Measurements from ENCODE around the gene NPR2. TPM values are rescaled to one million over a fixed set of nuclear protein-coding genes. Genes with fewer than 3 reads are reported as not detected.
A peak's percentile ranks its signal among the peaks of the same experiment; 100 is the strongest.

The NPR2 gene
- total and polyA plus RNA-seq, 2 of the 13 experiments (the other 11 are each of a cell fraction or from before 2014, with no cell fraction given): 7.4 to 9.4 TPM

DNA sequence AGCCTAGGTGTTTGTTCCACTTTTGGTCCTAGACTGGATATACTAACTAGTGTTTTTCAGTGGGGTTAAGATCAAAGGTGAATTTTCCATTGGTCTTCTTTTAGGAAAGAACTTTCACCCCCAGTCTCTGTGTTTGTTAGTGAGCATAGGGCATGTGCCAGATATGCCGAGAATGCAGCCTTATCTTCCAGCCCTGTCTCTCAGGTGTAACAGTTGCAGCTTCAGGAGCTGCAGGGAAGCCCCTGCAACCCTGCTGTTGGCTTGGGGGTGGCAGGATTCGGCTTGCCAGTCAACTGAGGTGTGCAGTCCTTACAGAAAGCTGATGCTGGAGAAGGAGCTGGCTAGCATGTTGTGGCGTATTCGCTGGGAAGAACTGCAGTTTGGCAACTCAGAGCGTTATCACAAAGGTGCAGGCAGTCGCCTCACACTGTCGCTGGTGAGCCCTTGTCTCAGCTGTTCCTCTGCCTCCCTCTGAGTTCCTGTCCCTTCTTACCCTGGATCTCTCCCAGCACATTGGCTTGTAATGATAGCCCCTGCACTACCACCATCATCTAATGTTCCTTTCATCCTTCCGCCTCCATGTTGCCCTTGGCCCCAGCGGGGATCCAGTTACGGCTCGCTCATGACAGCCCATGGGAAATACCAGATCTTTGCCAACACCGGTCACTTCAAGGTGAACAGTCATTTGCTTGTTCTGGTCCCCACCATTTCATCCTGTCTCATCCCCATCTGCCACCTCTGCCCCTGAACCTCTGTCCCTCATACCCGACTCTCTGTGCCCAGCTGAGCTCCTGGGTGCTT lies 10.1 kb downstream of the NPR2 start (continued):
- no peak for TF ChIP-seq ZNF558 (CRISPR knock-in tag; IDR thresholded peaks at IDR 0.05; ENCODE audit: borderline replicate concordance)
- TF ChIP-seq, protein P1, sequence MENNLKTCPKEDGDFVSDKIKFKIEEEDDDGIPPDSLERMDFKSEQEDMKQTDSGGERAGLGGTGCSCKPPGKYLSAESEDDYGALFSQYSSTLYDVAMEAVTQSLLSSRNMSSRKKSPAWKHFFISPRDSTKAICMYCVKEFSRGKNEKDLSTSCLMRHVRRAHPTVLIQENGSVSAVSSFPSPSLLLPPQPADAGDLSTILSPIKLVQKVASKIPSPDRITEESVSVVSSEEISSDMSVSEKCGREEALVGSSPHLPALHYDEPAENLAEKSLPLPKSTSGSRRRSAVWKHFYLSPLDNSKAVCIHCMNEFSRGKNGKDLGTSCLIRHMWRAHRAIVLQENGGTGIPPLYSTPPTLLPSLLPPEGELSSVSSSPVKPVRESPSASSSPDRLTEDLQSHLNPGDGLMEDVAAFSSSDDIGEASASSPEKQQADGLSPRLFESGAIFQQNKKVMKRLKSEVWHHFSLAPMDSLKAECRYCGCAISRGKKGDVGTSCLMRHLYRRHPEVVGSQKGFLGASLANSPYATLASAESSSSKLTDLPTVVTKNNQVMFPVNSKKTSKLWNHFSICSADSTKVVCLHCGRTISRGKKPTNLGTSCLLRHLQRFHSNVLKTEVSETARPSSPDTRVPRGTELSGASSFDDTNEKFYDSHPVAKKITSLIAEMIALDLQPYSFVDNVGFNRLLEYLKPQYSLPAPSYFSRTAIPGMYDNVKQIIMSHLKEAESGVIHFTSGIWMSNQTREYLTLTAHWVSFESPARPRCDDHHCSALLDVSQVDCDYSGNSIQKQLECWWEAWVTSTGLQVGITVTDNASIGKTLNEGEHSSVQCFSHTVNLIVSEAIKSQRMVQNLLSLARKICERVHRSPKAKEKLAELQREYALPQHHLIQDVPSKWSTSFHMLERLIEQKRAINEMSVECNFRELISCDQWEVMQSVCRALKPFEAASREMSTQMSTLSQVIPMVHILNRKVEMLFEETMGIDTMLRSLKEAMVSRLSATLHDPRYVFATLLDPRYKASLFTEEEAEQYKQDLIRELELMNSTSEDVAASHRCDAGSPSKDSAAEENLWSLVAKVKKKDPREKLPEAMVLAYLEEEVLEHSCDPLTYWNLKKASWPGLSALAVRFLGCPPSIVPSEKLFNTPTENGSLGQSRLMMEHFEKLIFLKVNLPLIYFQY (CRISPR knock-in tag; IDR thresholded peaks at IDR 0.05; ENCODE audit: borderline replicate concordance): no peak
- no peak for TF ChIP-seq ZNF576 (CRISPR knock-in tag; IDR thresholded peaks at IDR 0.05)
- TF ChIP-seq, protein P2, sequence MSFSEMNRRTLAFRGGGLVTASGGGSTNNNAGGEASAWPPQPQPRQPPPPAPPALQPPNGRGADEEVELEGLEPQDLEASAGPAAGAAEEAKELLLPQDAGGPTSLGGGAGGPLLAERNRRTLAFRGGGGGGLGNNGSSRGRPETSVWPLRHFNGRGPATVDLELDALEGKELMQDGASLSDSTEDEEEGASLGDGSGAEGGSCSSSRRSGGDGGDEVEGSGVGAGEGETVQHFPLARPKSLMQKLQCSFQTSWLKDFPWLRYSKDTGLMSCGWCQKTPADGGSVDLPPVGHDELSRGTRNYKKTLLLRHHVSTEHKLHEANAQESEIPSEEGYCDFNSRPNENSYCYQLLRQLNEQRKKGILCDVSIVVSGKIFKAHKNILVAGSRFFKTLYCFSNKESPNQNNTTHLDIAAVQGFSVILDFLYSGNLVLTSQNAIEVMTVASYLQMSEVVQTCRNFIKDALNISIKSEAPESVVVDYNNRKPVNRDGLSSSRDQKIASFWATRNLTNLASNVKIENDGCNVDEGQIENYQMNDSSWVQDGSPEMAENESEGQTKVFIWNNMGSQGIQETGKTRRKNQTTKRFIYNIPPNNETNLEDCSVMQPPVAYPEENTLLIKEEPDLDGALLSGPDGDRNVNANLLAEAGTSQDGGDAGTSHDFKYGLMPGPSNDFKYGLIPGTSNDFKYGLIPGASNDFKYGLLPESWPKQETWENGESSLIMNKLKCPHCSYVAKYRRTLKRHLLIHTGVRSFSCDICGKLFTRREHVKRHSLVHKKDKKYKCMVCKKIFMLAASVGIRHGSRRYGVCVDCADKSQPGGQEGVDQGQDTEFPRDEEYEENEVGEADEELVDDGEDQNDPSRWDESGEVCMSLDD (CRISPR knock-in tag; IDR thresholded peaks at IDR 0.05; ENCODE audit: borderline replicate concordance): no peak
- peak; percentile 58 for TF ChIP-seq ZNF687 (CRISPR knock-in tag; IDR thresholded peaks at IDR 0.05)
- no peak for TF ChIP-seq CCDC6 (CRISPR knock-in tag; IDR thresholded peaks at IDR 0.05)
- TF ChIP-seq AKAP8 (CRISPR knock-in tag; IDR thresholded peaks at IDR 0.05): no peak
- no peak for TF ChIP-seq MAZ (IDR thresholded peaks at IDR 0.05; ENCODE audit: borderline replicate concordance, low read depth, low read length)
- no peak for TF ChIP-seq MAZ (CRISPR knock-in tag; IDR thresholded peaks at IDR 0.05; ENCODE audit: low read depth)
- no peak for TF ChIP-seq TGIF2 (CRISPR knock-in tag; IDR thresholded peaks at IDR 0.05)
- TF ChIP-seq RBM39 (IDR thresholded peaks at IDR 0.05; ENCODE audit: low read depth, low read length, poor library complexity, severe bottlenecking): no peak
- TF ChIP-seq, protein P3, sequence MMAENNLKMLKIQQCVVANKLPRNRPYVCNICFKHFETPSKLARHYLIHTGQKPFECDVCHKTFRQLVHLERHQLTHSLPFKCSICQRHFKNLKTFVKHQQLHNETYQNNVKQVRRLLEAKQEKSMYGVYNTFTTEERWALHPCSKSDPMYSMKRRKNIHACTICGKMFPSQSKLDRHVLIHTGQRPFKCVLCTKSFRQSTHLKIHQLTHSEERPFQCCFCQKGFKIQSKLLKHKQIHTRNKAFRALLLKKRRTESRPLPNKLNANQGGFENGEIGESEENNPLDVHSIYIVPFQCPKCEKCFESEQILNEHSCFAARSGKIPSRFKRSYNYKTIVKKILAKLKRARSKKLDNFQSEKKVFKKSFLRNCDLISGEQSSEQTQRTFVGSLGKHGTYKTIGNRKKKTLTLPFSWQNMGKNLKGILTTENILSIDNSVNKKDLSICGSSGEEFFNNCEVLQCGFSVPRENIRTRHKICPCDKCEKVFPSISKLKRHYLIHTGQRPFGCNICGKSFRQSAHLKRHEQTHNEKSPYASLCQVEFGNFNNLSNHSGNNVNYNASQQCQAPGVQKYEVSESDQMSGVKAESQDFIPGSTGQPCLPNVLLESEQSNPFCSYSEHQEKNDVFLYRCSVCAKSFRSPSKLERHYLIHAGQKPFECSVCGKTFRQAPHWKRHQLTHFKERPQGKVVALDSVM (CRISPR knock-in tag; IDR thresholded peaks at IDR 0.05): no peak
- TF ChIP-seq GTF2F1 (IDR thresholded peaks at IDR 0.05; ENCODE audit: low read length): no peak
- TF ChIP-seq ZNF549 (CRISPR knock-in tag; IDR thresholded peaks at IDR 0.05): no peak
- no peak for TF ChIP-seq RFX1 (IDR thresholded peaks at IDR 0.05)
- TF ChIP-seq NCOA5 (CRISPR knock-in tag; IDR thresholded peaks at IDR 0.05): no peak
